CD14-positive monocyte (primary cell): ENCODE measurements around the gene LIFR. TPM values are rescaled to one million over a fixed set of nuclear protein-coding genes. Genes with fewer than 3 reads are reported as not detected.
A peak's percentile ranks its signal among the peaks of the same experiment; 100 is the strongest.

ENCODE experiments used
- DNase-seq, 3 donors: peaks; one replicate each; pipeline ENCODE4 v3.0.0-alpha.2; 2011 to 2022
- H2AFZ ChIP-seq: 2 replicates; pipeline ENCODE4 v1.6.0; 2012; ENCODE audit warnings: mild to moderate bottlenecking, low read depth, low read length, inconsistent platforms; ENCODE audit not compliant: insufficient read depth, poor library complexity, severe bottlenecking
- H3K27ac ChIP-seq, 2 donors: 1 replicate in 1 of 2; 2 replicates in 1 of 2; pipeline ENCODE4 v1.5.1; 2012 to 2013; ENCODE audit warnings: low read length in 2 of 2, control low read depth in 1 of 2, inconsistent platforms in 1 of 2, low read depth in 1 of 2, mild to moderate bottlenecking in 1 of 2
- H3K27me3 ChIP-seq, 2 donors: one replicate each; pipeline versions ENCODE4 v1.6.0 to v1.6.1; 2011 to 2013; ENCODE audit warnings: low read length in 2 of 2; ENCODE audit not compliant: control insufficient read depth in 2 of 2, insufficient read depth in 2 of 2
- H3K36me3 ChIP-seq, 2 donors: replicated peaks in 1 of 2; 1 replicate in 1 of 2; 2 replicates in 1 of 2; pipeline versions ENCODE4 v1.5.1 to v1.6.1; 2012 to 2013; ENCODE audit warnings: low read length in 2 of 2, control low read depth in 1 of 2, inconsistent platforms in 1 of 2, mild to moderate bottlenecking in 1 of 2; ENCODE audit not compliant: insufficient read depth in 2 of 2, control insufficient read depth in 1 of 2
- H3K4me1 ChIP-seq, 2 donors: 1 replicate in 1 of 2; 2 replicates in 1 of 2; pipeline versions ENCODE4 v1.5.1 to v1.6.1; 2012 to 2013; ENCODE audit warnings: low read length in 2 of 2, control low read depth in 1 of 2, inconsistent platforms in 1 of 2, mild to moderate bottlenecking in 1 of 2, moderate library complexity in 1 of 2; ENCODE audit not compliant: insufficient read depth in 2 of 2, control insufficient read depth in 1 of 2
- H3K4me2 ChIP-seq: replicated peaks from 2 replicates; pipeline ENCODE3; 2012; ENCODE audit warnings: low read length, moderate library complexity, mild to moderate bottlenecking; ENCODE audit not compliant: poor library complexity, severe bottlenecking; ENCODE audit errors: extremely low read depth
- H3K4me3 ChIP-seq, 3 experiments: fragments of 200-600 bp in 1 of 3; sonication (generic) in 1 of 3; replicated peaks in 1 of 3; 1 replicate in 2 of 3; 2 replicates in 1 of 3; pipeline ENCODE4 v1.5.1; 2011 to 2013; ENCODE audit warnings: low read length in 3 of 3, mild to moderate bottlenecking in 3 of 3, control low read depth in 2 of 3, low read depth in 2 of 3, inconsistent platforms in 1 of 3, moderate library complexity in 1 of 3
- H3K79me2 ChIP-seq: 2 replicates; pipeline ENCODE4 v1.6.0; 2012; ENCODE audit warnings: mild to moderate bottlenecking, control low read depth, inconsistent platforms, low read length, moderate library complexity; ENCODE audit not compliant: insufficient read depth
- H3K9ac ChIP-seq: 2 replicates; pipeline ENCODE4 v1.6.0; 2017; ENCODE audit warnings: low read length, mild to moderate bottlenecking; ENCODE audit not compliant: insufficient read depth, poor library complexity, severe bottlenecking
- H3K9me3 ChIP-seq, 2 donors: replicated peaks in 1 of 2; 1 replicate in 1 of 2; 2 replicates in 1 of 2; pipeline versions ENCODE4 v1.5.1 to v1.6.1; 2012 to 2013; ENCODE audit warnings: low read length in 2 of 2, control low read depth in 1 of 2; ENCODE audit not compliant: control insufficient read depth in 1 of 2, insufficient read depth in 1 of 2
- H4K20me1 ChIP-seq: 2 replicates; pipeline ENCODE4 v1.6.0; 2012; ENCODE audit warnings: mild to moderate bottlenecking, low read length, control low read depth, moderate library complexity; ENCODE audit not compliant: insufficient read depth
- H3K27ac Mint-ChIP-seq, 7 donors: one replicate each; pipeline ENCODE4 v1.8.0; 2020; ENCODE audit warnings: mild to moderate bottlenecking in 7 of 7, mixed read lengths in 7 of 7, moderate library complexity in 6 of 7, inconsistent platforms in 2 of 7
- H3K27me3 Mint-ChIP-seq, 3 donors: one replicate each; pipeline ENCODE4 v1.8.0; 2021 to 2022; ENCODE audit warnings: low read depth in 3 of 3, mild to moderate bottlenecking in 3 of 3, mixed read lengths in 3 of 3, moderate library complexity in 3 of 3, inconsistent platforms in 1 of 3
- H3K36me3 Mint-ChIP-seq, 2 donors: one replicate each; pipeline ENCODE4 v1.8.0; 2020; ENCODE audit warnings: mixed read lengths in 2 of 2, inconsistent platforms in 1 of 2, mild to moderate bottlenecking in 1 of 2
- H3K4me1 Mint-ChIP-seq: one replicate; pipeline ENCODE4 v1.8.0; 2020; ENCODE audit warnings: mild to moderate bottlenecking, mixed read lengths
- H3K4me3 Mint-ChIP-seq, 2 donors: one replicate each; pipeline ENCODE4 v1.8.0; 2020; ENCODE audit warnings: mild to moderate bottlenecking in 2 of 2, mixed read lengths in 2 of 2, moderate library complexity in 1 of 2
- H3K9me3 Mint-ChIP-seq, 7 donors: one replicate each; pipeline ENCODE4 v1.8.0; 2020 to 2022; ENCODE audit warnings: mixed read lengths in 7 of 7, mild to moderate bottlenecking in 6 of 7, moderate library complexity in 6 of 7, inconsistent platforms in 2 of 7
- CTCF ChIP-seq: fragments of 200-600 bp; IDR thresholded peaks from one replicate; pipeline ENCODE4 v1.8.0; 2022; ENCODE audit warnings: antibody characterized with exemption, mild to moderate bottlenecking
- WGBS: methylation state at CpG from one replicate; pipeline ENCODE4 v1.1.5; 2013; ENCODE audit warnings: missing lambda C conversion rate; ENCODE audit not compliant: insufficient coverage; 5-methylcytosine and 5-hydroxymethylcytosine counted together
- intact Hi-C, 2 donors: fragments of 100-400 bp; cut with micrococcal nuclease; formaldehyde crosslinking; loops; one replicate each; pipeline versions ENCODE4 v1.15.0 to v1.15.1; 2023
- polyA plus RNA-seq, 3 donors: library from polyadenylated mRNA; depleted of rRNA in 1 of 3; unstranded in 2 of 3; stranded (reverse) in 1 of 3; fragments of 300-500 nt in 2 of 3; fragments of >200 nt in 1 of 3; fragmentation: Illumina TruSeq in 2 of 3; gene quantifications; 1 replicate in 2 of 3; 2 replicates in 1 of 3; pipeline ENCODE4 v1.2.3, GENCODE V29; 2012 to 2021

LIFR gene
- polyA plus RNA-seq, 3 donors = not detected

GRCh38 chr5:38494763-38495162, 61.7 kb downstream of the LIFR start:
- H3K4me3 ChIP-seq = no peak overlapping the region
- no peaks in the 10 kb centered on the region for H3K9me3 ChIP-seq
- no peak for TF ChIP-seq CTCF
- no peak for DNase-seq
- Mint-ChIP-seq H3K27ac (peak overlapping the region in 1 of 7 donors; percentile 3), H3K36me3 (no peaks in the 10 kb centered on the region), H3K9me3 (no peaks in the 10 kb centered on the region), H3K27me3 (peaks cover 40 to 62% (median 41%) of the 10 kb centered on the region in 3 donors), H3K4me1 (no peaks in the 10 kb centered on the region), H3K4me3 (no peak overlapping the region)
- H3K79me2 ChIP-seq = no peaks in the 10 kb centered on the region
- intact Hi-C loops = no loop called here
- no peak overlapping the region for H3K4me2 ChIP-seq
- no peaks in the 10 kb centered on the region for H4K20me1 ChIP-seq
- H3K9ac ChIP-seq = no peak overlapping the region
- H3K4me1 ChIP-seq = no peaks in the 10 kb centered on the region
- H2AFZ ChIP-seq = no peak overlapping the region
- 79% methylated on average over 2 of the region's 7 CpGs for WGBS
- H3K36me3 ChIP-seq = no peaks in the 10 kb centered on the region
- H3K27ac ChIP-seq = no peak overlapping the region
- peaks cover 32 to 63% of the 10 kb centered on the region in 2 donors for H3K27me3 ChIP-seq

- H3K4me2 ChIP-seq = no peak overlapping the region
- no peak overlapping the region for H2AFZ ChIP-seq
- Mint-ChIP-seq H3K4me1 (no peaks in the 10 kb centered on the region), H3K9me3 (no peaks in the 10 kb centered on the region), H3K4me3 (peak overlapping the region in 1 of 2 donors; percentile 32), H3K27me3 (peaks cover 36 to 60% (median 39%) of the 10 kb centered on the region in 3 donors), H3K27ac (no peak overlapping the region), H3K36me3 (no peaks in the 10 kb centered on the region)
- H3K4me1 ChIP-seq = no peaks in the 10 kb centered on the region
- H4K20me1 ChIP-seq = no peaks in the 10 kb centered on the region
- H3K36me3 ChIP-seq = no peaks in the 10 kb centered on the region
- H3K9ac ChIP-seq = no peak overlapping the region
- H3K79me2 ChIP-seq = no peaks in the 10 kb centered on the region
- DNase-seq = no peak
- 85% methylated on average over 4 of the region's 6 CpGs for WGBS
- peaks cover 26 to 59% of the 10 kb centered on the region in 2 donors for H3K27me3 ChIP-seq
- H3K27ac ChIP-seq = no peak overlapping the region
- H3K4me3 ChIP-seq = no peak overlapping the region
- intact Hi-C loops = no loop called here
- TF ChIP-seq CTCF = no peak
- H3K9me3 ChIP-seq = no peaks in the 10 kb centered on the region
These were observed 62.3 kb downstream of the LIFR start for GRCh38 chr5:38494175-38494574.
